T-helper 17 cell (primary cell): Measurements from ENCODE around the gene HLCS. TPM values are rescaled to one million over a fixed set of nuclear protein-coding genes. Genes with fewer than 3 reads are reported as not detected.
A peak's percentile ranks its signal among the peaks of the same experiment; 100 is the strongest.

Source experiments
- ATAC-seq: fragments of 150-1000 bp; cut with Tn5 transposase; 2 replicates; pipeline ENCODE4 v1.10.0; 2021; ENCODE audit warnings: mild to moderate bottlenecking, moderate library complexity
- DNase-seq, 3 donors: peaks; one replicate each; pipeline versions ENCODE4 v3.0.0 to v3.0.0-alpha.2; 2020 to 2021
- H3K9me3 ChIP-seq: one replicate; pipeline ENCODE4 v1.7.0; 2013; ENCODE audit warnings: low read length, mild to moderate bottlenecking; ENCODE audit not compliant: control insufficient read depth, poor library complexity, severe bottlenecking
- H3K27ac Mint-ChIP-seq: one replicate; pipeline ENCODE4 v1.8.0; 2022; ENCODE audit warnings: mild to moderate bottlenecking, moderate library complexity, mixed read lengths
- H3K27me3 Mint-ChIP-seq: one replicate; pipeline ENCODE4 v1.8.0; 2022; ENCODE audit warnings: mixed read lengths
- H3K36me3 Mint-ChIP-seq: one replicate; pipeline ENCODE4 v1.8.0; 2022; ENCODE audit warnings: low read depth, mixed read lengths
- H3K4me1 Mint-ChIP-seq: one replicate; pipeline ENCODE4 v1.8.0; 2022; ENCODE audit warnings: mild to moderate bottlenecking, mixed read lengths
- H3K4me3 Mint-ChIP-seq: one replicate; pipeline ENCODE4 v1.8.0; 2022; ENCODE audit warnings: mild to moderate bottlenecking, moderate library complexity, mixed read lengths
- total RNA-seq, 4 donors: library from RNA in 2 of 4; stranded (reverse) in 2 of 4; gene quantifications; one replicate each; pipeline ENCODE4 v1.2.3 and lab custom pipeline; 2022 to 2026

HLCS gene
- total RNA-seq, 2 donors from 2014 or later = 14.4 to 16.3 TPM

GRCh38 chr21:36761685-36762084 is 204.8 kb downstream of the HLCS start:
- no peak for DNase-seq
- H3K27me3 Mint-ChIP-seq = no peaks in the 10 kb centered on the region
- H3K27ac Mint-ChIP-seq = no peak overlapping the region
- H3K9me3 ChIP-seq = no peaks in the 10 kb centered on the region
- H3K36me3 Mint-ChIP-seq = peaks cover 11% of the 10 kb centered on the region
- peaks cover 5% of the 10 kb centered on the region for H3K4me1 Mint-ChIP-seq
- ATAC-seq = no peak
- H3K4me3 Mint-ChIP-seq = no peak overlapping the region

GRCh38 chr21:36759348-36760083 is 207.0 kb downstream of the HLCS start:
- no peaks in the 10 kb centered on the region for H3K27me3 Mint-ChIP-seq
- DNase-seq (no peak), ATAC-seq (no peak)
- H3K4me1 Mint-ChIP-seq = peaks cover 5% of the 10 kb centered on the region
- H3K36me3 Mint-ChIP-seq = peaks cover 11% of the 10 kb centered on the region
- no peak overlapping the region for H3K4me3 Mint-ChIP-seq
- H3K27ac Mint-ChIP-seq = no peak overlapping the region
- no peaks in the 10 kb centered on the region for H3K9me3 ChIP-seq

GRCh38 chr21:36757196-36757595 is 209.3 kb downstream of the HLCS start:
- H3K36me3 Mint-ChIP-seq = peaks cover 18% of the 10 kb centered on the region
- no peak for ATAC-seq

GRCh38 chr21:36756527-36756926 is 209.9 kb downstream of the HLCS start:
- Mint-ChIP-seq H3K4me1 (peaks cover 5% of the 10 kb centered on the region), H3K27ac (no peak overlapping the region), H3K27me3 (no peaks in the 10 kb centered on the region), H3K4me3 (no peak overlapping the region), H3K36me3 (peaks cover 14% of the 10 kb centered on the region)
- ATAC-seq (no peak), DNase-seq (no peak)
- no peaks in the 10 kb centered on the region for H3K9me3 ChIP-seq

More at GRCh38 chr21:36757196-36757595, 209.3 kb downstream of the HLCS start:
- no peak for DNase-seq
- no peak overlapping the region for H3K27ac Mint-ChIP-seq
- H3K4me1 Mint-ChIP-seq = peaks cover 7% of the 10 kb centered on the region
- H3K27me3 Mint-ChIP-seq = no peaks in the 10 kb centered on the region
- H3K4me3 Mint-ChIP-seq = no peak overlapping the region
- no peaks in the 10 kb centered on the region for H3K9me3 ChIP-seq

- H3K9me3 ChIP-seq = no peaks in the 10 kb centered on the region
- Mint-ChIP-seq H3K27me3 (peaks cover 14% of the 10 kb centered on the region), H3K36me3 (peaks cover 14% of the 10 kb centered on the region), H3K4me1 (peaks cover 5% of the 10 kb centered on the region), H3K4me3 (no peak overlapping the region), H3K27ac (no peak overlapping the region)
- DNase-seq (no peak), ATAC-seq (no peak)
Observed at GRCh38 chr21:36754241-36754898, 212.1 kb downstream of the HLCS start.

- Mint-ChIP-seq H3K4me1 (peaks cover 8% of the 10 kb centered on the region), H3K27me3 (peaks cover 22% of the 10 kb centered on the region), H3K4me3 (no peak overlapping the region), H3K27ac (no peak overlapping the region), H3K36me3 (peaks cover 14% of the 10 kb centered on the region)
- ATAC-seq (no peak), DNase-seq (no peak)
- no peaks in the 10 kb centered on the region for H3K9me3 ChIP-seq
Observed at GRCh38 chr21:36753556-36753955, 212.9 kb downstream of the HLCS start.

- DNase-seq = no peak
- ATAC-seq = no peak
- Mint-ChIP-seq H3K36me3 (peaks cover 12% of the 10 kb centered on the region), H3K4me1 (peaks cover 11% of the 10 kb centered on the region), H3K4me3 (no peak overlapping the region), H3K27me3 (peaks cover 35% of the 10 kb centered on the region), H3K27ac (no peak overlapping the region)
- no peaks in the 10 kb centered on the region for H3K9me3 ChIP-seq
Observed at GRCh38 chr21:36751383-36751782, 215.1 kb downstream of the HLCS start.

- peaks cover 12% of the 10 kb centered on the region for H3K36me3 Mint-ChIP-seq
- ATAC-seq (no peak), DNase-seq (no peak)
- no peaks in the 10 kb centered on the region for H3K9me3 ChIP-seq
- no peak overlapping the region for H3K27ac Mint-ChIP-seq
- H3K27me3 Mint-ChIP-seq = peaks cover 43% of the 10 kb centered on the region
- H3K4me1 Mint-ChIP-seq = peaks cover 11% of the 10 kb centered on the region
- H3K4me3 Mint-ChIP-seq = no peak overlapping the region
Observed at GRCh38 chr21:36750576-36750959, 215.9 kb downstream of the HLCS start.

- H3K9me3 ChIP-seq = no peaks in the 10 kb centered on the region
- no peak for ATAC-seq
- no peak overlapping the region for H3K4me3 Mint-ChIP-seq
- H3K27me3 Mint-ChIP-seq = peaks cover 48% of the 10 kb centered on the region
- peaks cover 11% of the 10 kb centered on the region for H3K4me1 Mint-ChIP-seq
- peaks cover 12% of the 10 kb centered on the region for H3K36me3 Mint-ChIP-seq
- H3K27ac Mint-ChIP-seq = no peak overlapping the region
- DNase-seq = no peak
Observed at GRCh38 chr21:36749935-36750575, 216.4 kb downstream of the HLCS start.

GRCh38 chr21:36747815-36748383 is 218.6 kb downstream of the HLCS start:
- H3K27ac Mint-ChIP-seq = no peak overlapping the region

GRCh38 chr21:36747041-36747814 is 219.2 kb downstream of the HLCS start:
- no peaks in the 10 kb centered on the region for H3K9me3 ChIP-seq
- no peak overlapping the region for H3K27ac Mint-ChIP-seq
- DNase-seq (no peak), ATAC-seq (no peak)
- H3K4me1 Mint-ChIP-seq = peaks cover 6% of the 10 kb centered on the region
- H3K27me3 Mint-ChIP-seq = peaks cover 66% of the 10 kb centered on the region
- H3K36me3 Mint-ChIP-seq = peaks cover 2% of the 10 kb centered on the region
- peak overlapping the region; percentile 47 for H3K4me3 Mint-ChIP-seq

More at GRCh38 chr21:36747815-36748383, 218.6 kb downstream of the HLCS start:
- no peaks in the 10 kb centered on the region for H3K9me3 ChIP-seq
- Mint-ChIP-seq H3K4me3 (peak overlapping the region; percentile 65), H3K27me3 (peaks cover 64% of the 10 kb centered on the region), H3K36me3 (peaks cover 2% of the 10 kb centered on the region), H3K4me1 (peaks cover 6% of the 10 kb centered on the region)
- ATAC-seq = peak; percentile 45
- DNase-seq = no peak

GRCh38 chr21:36745459-36745858 is 221.0 kb downstream of the HLCS start:
- no peaks in the 10 kb centered on the region for H3K9me3 ChIP-seq
- DNase-seq = no peak
- Mint-ChIP-seq H3K4me3 (no peak overlapping the region), H3K4me1 (peaks cover 6% of the 10 kb centered on the region), H3K27ac (no peak overlapping the region), H3K27me3 (peaks cover 63% of the 10 kb centered on the region), H3K36me3 (peaks cover 2% of the 10 kb centered on the region)
- no peak for ATAC-seq
